GM19324 (cell line): ENCODE data around the gene CLDN7.
A peak's percentile ranks its signal among the peaks of the same experiment; 100 is the strongest.

Experiments
- ATAC-seq: cut with Tn5 transposase; IDR thresholded peaks from one replicate; pipeline ENCODE4 v1.9.1; 2021; ENCODE audit warnings: mild to moderate bottlenecking, moderate library complexity; ENCODE audit not compliant: unreplicated experiment, low FRiP score

CLDN7 gene

GRCh38 chr17:7289256-7290032, 27.2 kb upstream of the CLDN7 start:
- ATAC-seq: no peak

- ATAC-seq: no peak
Observed at GRCh38 chr17:7285679-7286078, 23.4 kb upstream of the CLDN7 start.

- no peak for ATAC-seq
Observed at GRCh38 chr17:7284911-7285310, 22.6 kb upstream of the CLDN7 start.

- ATAC-seq: no peak
Observed at GRCh38 chr17:7283471-7284216, 21.4 kb upstream of the CLDN7 start.

GRCh38 chr17:7282752-7283321, 20.6 kb upstream of the CLDN7 start:
- no peak for ATAC-seq

GRCh38 chr17:7281953-7282751, 19.9 kb upstream of the CLDN7 start:
- ATAC-seq: no peak

GRCh38 chr17:7281074-7281952, 19.0 kb upstream of the CLDN7 start, which contains the start of gene SLC2A4:
TSS of gene SLC2A4 (plus strand) at chr17:7281718. CDS start at chr17:7281935, 217 bp downstream.
- peak; percentile 45 for ATAC-seq

- ATAC-seq: no peak
Observed at GRCh38 chr17:7280519-7281073, 18.3 kb upstream of the CLDN7 start.

- no peak for ATAC-seq
Observed at GRCh38 chr17:7279448-7279847, 17.2 kb upstream of the CLDN7 start.

GRCh38 chr17:7266784-7267183, 4.5 kb upstream of the CLDN7 start:
- ATAC-seq: no peak

- ATAC-seq: no peak
Observed at GRCh38 chr17:7263801-7264078, 1.5 kb upstream of the CLDN7 start.

- no peak for ATAC-seq
Observed at GRCh38 chr17:7262935-7263800, 890 bp upstream of the CLDN7 start.

GRCh38 chr17:7261379-7262191, 693 bp downstream of the CLDN7 start:
- ATAC-seq: no peak

- no peak for ATAC-seq
Observed at GRCh38 chr17:7260651-7261378, 1.5 kb downstream of the CLDN7 start.

GRCh38 chr17:7260151-7260550, 2.1 kb downstream of the CLDN7 start:
- ATAC-seq: no peak

- no peak for ATAC-seq
Observed at GRCh38 chr17:7259555-7259889, 2.8 kb downstream of the CLDN7 start.
